Activated T-cell treated with anti-CD3 and anti-CD28 coated beads, Interleukin-2, amount 50 U/mL, for 4 hours (primary cell): Measurements from ENCODE around the gene EGFR. TPM values are rescaled to one million over a fixed set of nuclear protein-coding genes. Genes with fewer than 3 reads are reported as not detected.

Source experiments
- ATAC-seq, 2 donors: fragments of 200-7000 bp; cut with Tn5 transposase; one replicate each; pipeline ENCODE4 v1.10.0; 2021
- DNase-seq: peaks from one replicate; pipeline ENCODE4 v3.0.0-alpha.2; 2020
- H3K27me3 Mint-ChIP-seq: one replicate; pipeline ENCODE4 v1.8.0; 2021; ENCODE audit warnings: low read depth, mixed read lengths
- H3K36me3 Mint-ChIP-seq: one replicate; pipeline ENCODE4 v1.8.0; 2022; ENCODE audit warnings: mixed read lengths; ENCODE audit not compliant: insufficient read depth
- H3K4me1 Mint-ChIP-seq: one replicate; pipeline ENCODE4 v1.8.0; 2021; ENCODE audit warnings: low read depth, mixed read lengths
- H3K4me3 Mint-ChIP-seq: one replicate; pipeline ENCODE4 v1.8.0; 2021; ENCODE audit warnings: mild to moderate bottlenecking, moderate library complexity, mixed read lengths
- H3K9me3 Mint-ChIP-seq: one replicate; pipeline ENCODE4 v1.8.0; 2021; ENCODE audit warnings: mixed read lengths
- total RNA-seq, 3 donors: library from RNA; stranded (reverse); gene quantifications; one replicate each; pipeline ENCODE4 v1.2.1, GENCODE V29; 2021

EGFR gene
- total RNA-seq, 3 donors from 2014 or later: 0.11 to 0.30 (median 0.26) TPM

DNA sequence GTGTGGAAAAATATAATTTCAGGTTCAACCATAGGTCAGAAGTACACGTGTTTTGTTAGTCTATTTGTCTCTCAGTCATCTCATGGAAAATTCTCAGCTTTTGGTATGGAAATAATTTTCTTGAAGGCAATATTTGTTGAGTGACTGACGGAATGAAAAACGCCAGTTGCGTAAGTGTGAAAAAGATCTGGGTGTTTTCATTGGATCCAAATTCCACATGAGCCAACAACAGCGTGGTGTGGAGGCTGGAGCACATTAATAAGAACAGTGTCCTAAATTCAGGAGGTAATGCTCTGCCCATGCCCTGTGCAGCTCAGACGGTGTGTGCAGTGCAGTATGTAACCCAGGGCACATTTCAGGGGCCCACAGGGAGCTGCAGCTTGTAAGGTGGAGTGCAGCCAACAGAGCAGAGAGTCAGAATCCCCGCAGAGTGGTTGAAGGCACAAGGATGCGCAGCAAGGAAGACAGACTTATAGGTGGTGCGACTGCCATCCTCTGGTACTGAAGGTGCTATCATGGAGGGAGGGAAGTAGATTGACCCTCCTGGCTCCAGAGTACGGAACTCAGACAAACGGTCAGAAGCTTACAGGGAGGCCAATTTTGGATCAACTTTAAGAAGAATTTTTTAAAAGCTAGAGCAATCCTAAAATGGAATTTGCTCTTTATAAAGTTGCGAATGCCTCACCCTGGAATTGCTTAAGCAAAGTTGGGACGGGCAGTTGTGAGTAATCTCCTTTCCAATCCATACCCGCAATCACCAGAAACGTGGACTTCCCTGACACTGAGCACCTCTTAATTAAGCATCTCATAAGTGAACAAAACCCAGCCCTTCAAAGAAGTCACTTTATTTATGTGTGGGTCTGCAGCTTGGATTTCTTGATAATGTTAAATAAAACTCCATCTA is 38.0 kb downstream of the EGFR start:
- DNase-seq (no peak), ATAC-seq (no peak)
- peaks cover 11% of the 10 kb centered on the region for H3K27me3 Mint-ChIP-seq
- H3K36me3 Mint-ChIP-seq: no peaks in the 10 kb centered on the region
- H3K4me3 Mint-ChIP-seq: no peak overlapping the region
- H3K9me3 Mint-ChIP-seq: no peaks in the 10 kb centered on the region
- no peaks in the 10 kb centered on the region for H3K4me1 Mint-ChIP-seq

DNA sequence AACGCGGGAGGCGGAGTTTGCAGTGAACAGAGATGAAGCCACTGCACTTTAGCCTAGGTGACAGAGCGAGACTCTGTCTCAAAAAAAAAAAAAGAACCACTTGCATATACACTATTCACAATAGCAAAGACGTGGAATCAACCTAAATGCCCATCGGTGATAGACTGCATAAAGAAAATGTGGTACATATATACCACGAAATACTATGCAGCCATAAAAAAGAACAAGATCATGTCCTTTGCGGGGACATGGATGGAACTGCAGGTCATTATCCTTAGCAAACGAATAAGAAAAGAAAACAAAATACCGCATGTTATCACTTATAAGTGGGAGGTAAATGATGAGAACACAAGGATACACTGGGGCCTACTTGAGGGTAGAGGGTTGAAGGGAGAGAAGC is 39.5 kb downstream of the EGFR start:
- H3K36me3 Mint-ChIP-seq: no peaks in the 10 kb centered on the region
- no peak overlapping the region for H3K4me3 Mint-ChIP-seq
- DNase-seq: no peak
- no peak for ATAC-seq
- peaks cover 19% of the 10 kb centered on the region for H3K27me3 Mint-ChIP-seq
- H3K9me3 Mint-ChIP-seq: no peaks in the 10 kb centered on the region
- H3K4me1 Mint-ChIP-seq: no peaks in the 10 kb centered on the region

DNA sequence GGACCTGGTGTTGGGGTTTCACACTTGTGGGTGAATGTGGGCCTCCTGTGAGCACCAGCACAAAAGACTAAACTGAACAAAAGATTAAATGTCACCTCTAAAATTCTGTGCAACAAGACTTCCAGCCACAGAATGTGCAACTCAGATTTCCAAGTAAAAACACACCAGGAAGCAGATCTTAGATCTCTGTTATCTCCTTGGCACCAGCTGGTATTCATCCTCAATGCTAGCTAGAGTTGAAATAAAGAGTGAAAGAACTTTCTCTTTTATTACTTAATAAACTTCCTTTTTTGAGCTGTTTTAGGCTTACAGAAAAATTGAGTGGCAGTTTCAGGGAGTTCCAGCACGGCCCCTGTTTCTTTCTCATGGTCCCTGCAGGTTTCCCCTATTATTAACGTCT is 40.2 kb downstream of the EGFR start:
- Mint-ChIP-seq H3K36me3 (no peaks in the 10 kb centered on the region), H3K4me1 (no peaks in the 10 kb centered on the region), H3K9me3 (no peaks in the 10 kb centered on the region), H3K4me3 (no peak overlapping the region), H3K27me3 (peaks cover 21% of the 10 kb centered on the region)
- no peak for DNase-seq
- ATAC-seq: no peak

DNA sequence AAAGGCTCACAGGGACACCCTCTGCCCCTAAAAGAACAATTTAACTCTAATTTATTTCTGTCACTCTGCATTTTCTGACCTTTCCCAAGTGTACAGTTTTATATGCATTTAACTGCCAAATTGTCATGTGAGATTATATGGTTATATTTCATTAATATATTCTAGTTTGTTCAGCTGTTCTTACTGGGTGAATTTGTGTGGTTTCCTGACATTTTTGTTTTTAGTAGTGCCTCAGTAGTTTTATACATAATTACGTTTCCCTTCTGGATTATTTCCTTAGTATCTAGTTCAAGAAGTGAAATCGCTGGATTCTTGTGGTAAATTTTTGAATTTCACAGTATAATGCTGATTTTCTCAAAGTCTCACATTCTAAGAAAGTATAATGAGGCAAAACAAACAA is 41.3 kb downstream of the EGFR start:
- H3K4me3 Mint-ChIP-seq: no peak overlapping the region

DNA sequence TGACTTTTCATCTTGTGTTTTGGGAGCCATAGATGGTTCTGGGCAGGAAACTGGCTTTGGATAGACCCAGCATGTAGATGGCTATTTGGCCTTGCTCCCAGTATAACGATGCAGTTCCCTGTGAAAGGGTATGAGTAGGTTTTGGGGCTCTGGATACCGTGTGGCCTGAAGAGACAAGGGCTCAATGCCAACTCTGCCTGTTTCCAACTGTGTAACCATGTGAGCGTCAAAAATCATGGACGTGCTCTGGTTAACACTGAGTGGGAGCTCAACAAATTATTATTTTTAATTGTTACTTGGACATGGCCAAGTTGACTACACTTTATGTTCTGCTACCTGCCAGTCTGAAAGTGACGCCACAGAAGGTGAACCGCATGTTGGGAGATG is 41.8 kb downstream of the EGFR start:
- no peak overlapping the region for H3K4me3 Mint-ChIP-seq
- DNase-seq (no peak), ATAC-seq (no peak)
- H3K27me3 Mint-ChIP-seq: peaks cover 22% of the 10 kb centered on the region
- H3K9me3 Mint-ChIP-seq: no peaks in the 10 kb centered on the region
- H3K4me1 Mint-ChIP-seq: no peaks in the 10 kb centered on the region
- H3K36me3 Mint-ChIP-seq: no peaks in the 10 kb centered on the region

More for the DNA sequence above, 41.3 kb downstream of the EGFR start:
- H3K9me3 Mint-ChIP-seq: no peaks in the 10 kb centered on the region
- H3K4me1 Mint-ChIP-seq: no peaks in the 10 kb centered on the region
- H3K27me3 Mint-ChIP-seq: peaks cover 23% of the 10 kb centered on the region
- no peak for DNase-seq
- no peak for ATAC-seq
- no peaks in the 10 kb centered on the region for H3K36me3 Mint-ChIP-seq

DNA sequence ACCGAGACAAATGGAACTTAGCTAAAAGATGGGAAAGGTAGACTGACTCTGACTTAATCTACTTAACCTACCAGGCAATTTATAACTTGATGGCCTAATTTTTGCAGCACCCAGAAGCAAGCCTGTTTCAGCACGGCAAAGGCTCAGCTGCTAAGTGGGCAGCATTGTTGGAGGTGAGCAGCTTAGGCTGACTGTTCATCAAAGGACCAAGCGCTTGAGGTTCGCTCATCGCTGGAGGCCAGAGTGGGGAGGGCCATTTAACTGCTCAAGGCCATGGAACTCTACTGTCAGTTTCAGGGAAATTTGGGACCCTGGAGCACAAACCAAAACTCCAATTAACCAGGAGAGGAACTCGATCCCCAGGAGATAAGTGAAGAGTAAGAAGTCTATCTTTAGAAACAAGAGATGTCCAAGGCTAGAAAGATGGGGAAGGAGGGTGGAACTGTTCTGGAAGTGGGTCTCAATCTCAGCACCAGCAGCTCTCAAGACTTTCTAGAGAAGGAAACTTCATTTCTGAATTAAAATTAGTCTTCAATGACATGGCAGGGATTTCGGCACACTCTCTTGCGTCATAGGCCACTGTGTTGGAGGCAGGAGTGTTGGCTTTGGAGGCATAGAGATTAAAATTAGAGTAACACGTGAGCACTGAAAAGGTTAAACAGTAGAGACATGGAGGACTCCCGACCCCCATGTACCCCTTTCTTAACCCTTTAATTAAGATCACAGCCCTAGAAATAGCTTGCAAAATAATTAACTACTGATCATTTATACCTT is 43.1 kb downstream of the EGFR start:
- Mint-ChIP-seq H3K4me3 (no peak overlapping the region), H3K27me3 (peaks cover 24% of the 10 kb centered on the region), H3K4me1 (no peaks in the 10 kb centered on the region), H3K9me3 (no peaks in the 10 kb centered on the region), H3K36me3 (no peaks in the 10 kb centered on the region)
- ATAC-seq (no peak), DNase-seq (no peak)

DNA sequence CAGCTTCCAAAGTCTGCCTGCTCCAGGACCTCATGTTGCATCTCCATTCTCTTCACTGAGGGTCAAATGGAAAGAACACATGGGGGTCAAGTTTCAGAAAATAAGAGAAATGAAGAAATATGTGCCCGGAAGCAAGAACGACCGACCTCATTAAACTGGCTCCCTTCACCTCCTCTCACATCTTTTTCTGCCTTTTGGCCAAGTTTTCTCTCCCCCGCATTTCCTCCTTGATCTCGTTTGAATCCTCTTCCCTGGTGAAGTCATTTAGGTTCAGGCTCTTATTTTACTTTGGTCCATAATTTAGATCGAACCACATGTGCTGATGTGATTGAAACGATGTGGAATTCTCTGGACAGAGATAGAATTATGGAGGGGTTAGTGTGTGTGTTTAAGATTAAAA is 44.2 kb downstream of the EGFR start:
- H3K9me3 Mint-ChIP-seq: no peaks in the 10 kb centered on the region
- peaks cover 25% of the 10 kb centered on the region for H3K27me3 Mint-ChIP-seq
- H3K36me3 Mint-ChIP-seq: no peaks in the 10 kb centered on the region
- no peak overlapping the region for H3K4me3 Mint-ChIP-seq
- no peak for ATAC-seq
- no peak for DNase-seq
- no peaks in the 10 kb centered on the region for H3K4me1 Mint-ChIP-seq

DNA sequence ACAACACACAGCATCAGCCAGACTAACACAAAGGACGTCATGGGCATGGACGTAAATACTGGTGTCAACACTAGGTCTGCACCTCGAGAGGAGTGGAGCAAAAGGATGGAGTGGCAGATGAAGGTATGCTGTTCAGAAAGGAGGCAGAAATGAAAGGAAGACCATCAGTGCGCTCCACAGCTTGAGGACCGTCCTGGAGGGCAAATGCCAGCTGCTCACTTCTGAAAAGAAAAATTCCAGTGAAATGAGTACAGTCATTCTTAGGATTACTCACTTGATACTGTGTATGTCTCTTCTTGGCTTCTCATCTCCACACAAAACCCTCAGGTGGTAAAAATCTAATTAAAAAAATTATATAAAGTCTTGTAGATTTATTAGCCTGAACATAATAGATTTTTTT is 44.8 kb downstream of the EGFR start:
- H3K4me1 Mint-ChIP-seq: no peaks in the 10 kb centered on the region
- no peak for DNase-seq
- ATAC-seq: no peak
- no peak overlapping the region for H3K4me3 Mint-ChIP-seq
- H3K27me3 Mint-ChIP-seq: peaks cover 25% of the 10 kb centered on the region
- no peaks in the 10 kb centered on the region for H3K9me3 Mint-ChIP-seq
- no peaks in the 10 kb centered on the region for H3K36me3 Mint-ChIP-seq

DNA sequence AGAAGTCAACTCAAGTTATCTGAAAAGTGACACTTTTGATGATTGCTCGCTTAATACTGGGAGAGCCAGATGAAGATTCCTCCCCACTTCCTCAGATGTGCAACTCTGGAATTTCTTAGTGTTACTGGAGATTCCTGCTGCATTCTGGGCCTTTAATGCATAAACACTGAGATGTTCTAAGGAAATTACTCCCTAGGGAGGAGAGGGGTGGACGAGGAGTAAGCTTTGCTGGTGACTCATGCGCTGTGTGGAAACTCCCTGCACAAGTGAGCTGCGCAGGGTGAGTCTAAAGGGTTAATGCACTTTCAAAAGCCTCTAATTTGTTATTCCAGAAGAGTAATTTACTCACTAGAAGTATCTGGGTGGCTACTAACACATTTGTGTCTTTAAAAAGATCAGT is 46.3 kb downstream of the EGFR start:
- no peaks in the 10 kb centered on the region for H3K9me3 Mint-ChIP-seq
- H3K27me3 Mint-ChIP-seq: peaks cover 25% of the 10 kb centered on the region
- DNase-seq (no peak), ATAC-seq (no peak)
- H3K4me3 Mint-ChIP-seq: no peak overlapping the region
- no peaks in the 10 kb centered on the region for H3K4me1 Mint-ChIP-seq
- H3K36me3 Mint-ChIP-seq: no peaks in the 10 kb centered on the region

DNA sequence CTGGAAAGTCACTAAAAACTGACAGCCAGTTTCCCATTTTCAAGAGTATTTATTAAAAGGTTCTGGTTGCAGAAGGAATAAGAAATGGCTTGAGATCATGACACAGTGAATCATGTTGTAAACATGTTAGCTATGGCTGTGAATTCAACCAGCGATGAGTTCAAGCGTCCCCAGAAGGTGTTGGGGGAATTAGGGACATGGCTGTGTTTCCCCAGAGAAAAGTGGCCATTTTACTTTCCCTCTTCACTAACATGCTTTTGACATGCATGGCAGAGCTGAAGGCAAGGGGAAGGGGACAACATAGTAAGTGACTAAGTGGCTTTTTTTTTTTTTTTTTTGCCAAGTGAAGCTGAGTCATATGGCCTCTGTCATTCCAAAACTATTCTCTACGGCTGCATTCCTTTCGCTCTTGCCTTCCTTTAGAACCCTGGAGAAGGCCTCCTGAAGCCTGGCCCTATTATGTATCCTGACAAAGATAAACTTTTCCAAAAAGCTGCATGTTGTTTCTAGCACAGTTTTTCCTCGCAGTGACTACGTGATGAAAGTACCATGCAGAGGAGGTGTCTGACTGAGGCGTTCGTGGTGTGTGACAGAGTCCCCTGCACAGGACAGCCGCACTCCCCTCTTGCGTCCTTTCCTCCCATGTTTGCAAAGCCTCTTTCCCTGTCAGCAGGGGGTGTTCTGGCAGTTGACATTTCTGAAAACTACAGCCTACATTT is 46.9 kb downstream of the EGFR start:
- ATAC-seq (no peak), DNase-seq (no peak)
- no peaks in the 10 kb centered on the region for H3K4me1 Mint-ChIP-seq
- H3K36me3 Mint-ChIP-seq: no peaks in the 10 kb centered on the region
- H3K4me3 Mint-ChIP-seq: no peak overlapping the region
- H3K27me3 Mint-ChIP-seq: peaks cover 20% of the 10 kb centered on the region
- no peaks in the 10 kb centered on the region for H3K9me3 Mint-ChIP-seq

DNA sequence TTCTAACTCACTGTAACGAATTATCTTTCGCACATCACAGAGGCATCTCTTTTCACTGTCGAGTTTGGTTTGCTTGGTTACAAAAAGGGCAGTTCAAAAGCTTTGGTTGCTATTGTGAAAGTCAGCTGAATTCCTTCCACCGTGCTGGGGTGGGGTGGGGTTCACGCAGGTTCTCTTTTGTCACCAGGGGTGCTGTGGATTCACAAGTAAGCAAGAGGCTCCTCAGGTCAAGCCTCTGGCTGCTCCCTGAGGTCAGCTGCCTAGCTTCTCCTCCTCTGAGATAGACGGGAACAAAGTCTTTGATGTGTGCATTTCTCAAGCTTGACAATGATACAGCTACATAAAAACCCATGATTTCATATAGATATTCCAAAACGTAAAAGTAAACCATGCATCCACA is 47.7 kb downstream of the EGFR start:
- ATAC-seq (no peak), DNase-seq (no peak)
- Mint-ChIP-seq H3K4me3 (no peak overlapping the region), H3K36me3 (no peaks in the 10 kb centered on the region), H3K27me3 (peaks cover 20% of the 10 kb centered on the region), H3K4me1 (no peaks in the 10 kb centered on the region), H3K9me3 (no peaks in the 10 kb centered on the region)

DNA sequence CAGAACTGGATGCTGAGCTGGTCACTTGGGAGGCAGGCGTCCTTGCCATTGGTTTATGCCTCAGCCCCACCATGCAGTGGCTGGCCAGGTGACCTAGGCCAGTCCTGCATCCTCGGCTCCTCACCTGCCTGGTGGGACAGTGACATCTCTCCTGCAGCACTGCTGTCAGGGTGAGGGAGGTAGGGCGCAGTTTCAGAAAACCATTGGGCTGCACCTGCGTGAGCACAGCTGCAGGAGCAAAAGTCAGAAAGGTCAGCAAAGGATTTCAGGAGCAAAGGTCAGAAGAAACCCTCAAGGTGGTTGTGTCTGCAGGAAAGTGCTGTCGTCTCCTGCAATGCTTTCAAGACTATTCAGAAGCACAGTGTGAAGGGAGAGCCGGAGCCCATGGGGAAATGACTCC is 48.1 kb downstream of the EGFR start:
- Mint-ChIP-seq H3K4me1 (no peaks in the 10 kb centered on the region), H3K27me3 (peaks cover 20% of the 10 kb centered on the region), H3K9me3 (no peaks in the 10 kb centered on the region), H3K4me3 (no peak overlapping the region), H3K36me3 (no peaks in the 10 kb centered on the region)
- ATAC-seq (no peak), DNase-seq (no peak)

DNA sequence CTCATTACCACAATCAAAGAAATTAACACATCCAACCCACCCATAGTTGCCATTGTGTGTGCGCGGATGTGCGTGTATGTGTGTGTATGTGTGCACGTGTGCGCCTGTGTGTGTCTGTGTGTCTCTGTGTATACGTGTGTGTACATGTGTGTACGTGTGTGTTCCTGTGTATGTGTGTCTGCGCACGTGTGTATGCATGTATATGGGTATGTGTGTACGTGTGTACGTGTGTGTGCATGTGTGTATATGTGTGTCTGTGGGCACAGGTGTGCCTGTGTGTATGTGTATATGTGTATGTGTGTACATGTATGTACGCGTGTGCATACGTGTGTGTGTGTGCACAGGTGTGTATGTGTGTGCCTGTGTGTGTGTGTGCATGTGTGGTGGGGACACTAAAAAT is 48.9 kb downstream of the EGFR start:
- no peak for ATAC-seq
- Mint-ChIP-seq H3K4me1 (no peaks in the 10 kb centered on the region), H3K9me3 (no peaks in the 10 kb centered on the region), H3K4me3 (no peak overlapping the region), H3K36me3 (no peaks in the 10 kb centered on the region), H3K27me3 (peaks cover 18% of the 10 kb centered on the region)
- DNase-seq: no peak

DNA sequence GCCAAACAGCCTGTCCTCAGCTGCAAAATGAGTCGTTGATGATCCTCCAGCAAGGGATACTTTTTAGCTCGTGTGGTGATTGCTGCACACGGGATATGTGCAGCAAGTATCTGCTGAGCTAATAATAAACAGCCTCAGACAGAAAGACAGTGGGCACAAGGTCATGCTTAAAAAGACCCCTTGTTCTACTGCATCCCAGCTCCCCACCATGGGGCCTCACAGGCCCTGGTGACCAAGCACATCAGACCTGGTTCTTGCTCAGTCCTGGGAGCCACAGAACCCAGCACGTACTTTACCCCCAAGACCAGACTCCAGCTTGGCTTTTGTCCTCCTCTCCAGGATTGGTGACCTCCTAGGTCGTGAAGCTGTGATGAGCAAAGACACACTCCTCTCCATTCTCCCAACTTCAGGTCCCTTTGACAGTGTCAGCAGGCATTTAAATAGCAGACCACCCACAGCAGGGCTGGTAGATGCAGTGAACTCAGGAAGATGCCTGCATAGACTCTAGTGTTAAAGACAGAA is 50.5 kb downstream of the EGFR start:
- Mint-ChIP-seq H3K27me3 (peaks cover 10% of the 10 kb centered on the region), H3K9me3 (no peaks in the 10 kb centered on the region), H3K4me3 (no peak overlapping the region), H3K36me3 (no peaks in the 10 kb centered on the region), H3K4me1 (peaks cover 9% of the 10 kb centered on the region)
- no peak for ATAC-seq
- no peak for DNase-seq
